Measurements from ENCODE around the gene OPCML.

DNA sequence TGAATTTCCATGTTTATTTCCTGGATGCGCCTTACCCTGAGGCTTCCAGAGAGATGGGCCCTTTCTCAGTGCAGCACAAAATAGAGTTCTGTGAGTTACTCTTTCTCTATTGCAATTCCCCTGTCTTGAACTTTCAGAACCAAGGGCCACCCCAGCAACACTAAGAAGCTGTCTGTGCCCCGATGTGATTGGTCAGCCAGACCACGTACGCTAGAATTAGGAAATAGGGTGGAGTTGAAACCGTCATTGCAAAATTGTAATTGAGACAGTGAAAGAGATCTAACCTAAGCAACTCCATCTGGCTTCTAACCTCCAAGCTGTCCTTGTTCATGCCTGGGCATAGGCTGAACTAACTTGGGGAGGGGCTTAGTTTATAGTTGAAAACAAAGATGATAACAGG lies 981.3 kb downstream of the OPCML start:
- TF ChIP-seq, protein P1, sequence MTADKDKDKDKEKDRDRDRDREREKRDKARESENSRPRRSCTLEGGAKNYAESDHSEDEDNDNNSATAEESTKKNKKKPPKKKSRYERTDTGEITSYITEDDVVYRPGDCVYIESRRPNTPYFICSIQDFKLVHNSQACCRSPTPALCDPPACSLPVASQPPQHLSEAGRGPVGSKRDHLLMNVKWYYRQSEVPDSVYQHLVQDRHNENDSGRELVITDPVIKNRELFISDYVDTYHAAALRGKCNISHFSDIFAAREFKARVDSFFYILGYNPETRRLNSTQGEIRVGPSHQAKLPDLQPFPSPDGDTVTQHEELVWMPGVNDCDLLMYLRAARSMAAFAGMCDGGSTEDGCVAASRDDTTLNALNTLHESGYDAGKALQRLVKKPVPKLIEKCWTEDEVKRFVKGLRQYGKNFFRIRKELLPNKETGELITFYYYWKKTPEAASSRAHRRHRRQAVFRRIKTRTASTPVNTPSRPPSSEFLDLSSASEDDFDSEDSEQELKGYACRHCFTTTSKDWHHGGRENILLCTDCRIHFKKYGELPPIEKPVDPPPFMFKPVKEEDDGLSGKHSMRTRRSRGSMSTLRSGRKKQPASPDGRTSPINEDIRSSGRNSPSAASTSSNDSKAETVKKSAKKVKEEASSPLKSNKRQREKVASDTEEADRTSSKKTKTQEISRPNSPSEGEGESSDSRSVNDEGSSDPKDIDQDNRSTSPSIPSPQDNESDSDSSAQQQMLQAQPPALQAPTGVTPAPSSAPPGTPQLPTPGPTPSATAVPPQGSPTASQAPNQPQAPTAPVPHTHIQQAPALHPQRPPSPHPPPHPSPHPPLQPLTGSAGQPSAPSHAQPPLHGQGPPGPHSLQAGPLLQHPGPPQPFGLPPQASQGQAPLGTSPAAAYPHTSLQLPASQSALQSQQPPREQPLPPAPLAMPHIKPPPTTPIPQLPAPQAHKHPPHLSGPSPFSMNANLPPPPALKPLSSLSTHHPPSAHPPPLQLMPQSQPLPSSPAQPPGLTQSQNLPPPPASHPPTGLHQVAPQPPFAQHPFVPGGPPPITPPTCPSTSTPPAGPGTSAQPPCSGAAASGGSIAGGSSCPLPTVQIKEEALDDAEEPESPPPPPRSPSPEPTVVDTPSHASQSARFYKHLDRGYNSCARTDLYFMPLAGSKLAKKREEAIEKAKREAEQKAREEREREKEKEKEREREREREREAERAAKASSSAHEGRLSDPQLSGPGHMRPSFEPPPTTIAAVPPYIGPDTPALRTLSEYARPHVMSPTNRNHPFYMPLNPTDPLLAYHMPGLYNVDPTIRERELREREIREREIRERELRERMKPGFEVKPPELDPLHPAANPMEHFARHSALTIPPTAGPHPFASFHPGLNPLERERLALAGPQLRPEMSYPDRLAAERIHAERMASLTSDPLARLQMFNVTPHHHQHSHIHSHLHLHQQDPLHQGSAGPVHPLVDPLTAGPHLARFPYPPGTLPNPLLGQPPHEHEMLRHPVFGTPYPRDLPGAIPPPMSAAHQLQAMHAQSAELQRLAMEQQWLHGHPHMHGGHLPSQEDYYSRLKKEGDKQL (CRISPR knock-in tag; IDR thresholded peaks at IDR 0.05; ENCODE audit: low read depth): no peak
- TF ChIP-seq, protein P2, sequence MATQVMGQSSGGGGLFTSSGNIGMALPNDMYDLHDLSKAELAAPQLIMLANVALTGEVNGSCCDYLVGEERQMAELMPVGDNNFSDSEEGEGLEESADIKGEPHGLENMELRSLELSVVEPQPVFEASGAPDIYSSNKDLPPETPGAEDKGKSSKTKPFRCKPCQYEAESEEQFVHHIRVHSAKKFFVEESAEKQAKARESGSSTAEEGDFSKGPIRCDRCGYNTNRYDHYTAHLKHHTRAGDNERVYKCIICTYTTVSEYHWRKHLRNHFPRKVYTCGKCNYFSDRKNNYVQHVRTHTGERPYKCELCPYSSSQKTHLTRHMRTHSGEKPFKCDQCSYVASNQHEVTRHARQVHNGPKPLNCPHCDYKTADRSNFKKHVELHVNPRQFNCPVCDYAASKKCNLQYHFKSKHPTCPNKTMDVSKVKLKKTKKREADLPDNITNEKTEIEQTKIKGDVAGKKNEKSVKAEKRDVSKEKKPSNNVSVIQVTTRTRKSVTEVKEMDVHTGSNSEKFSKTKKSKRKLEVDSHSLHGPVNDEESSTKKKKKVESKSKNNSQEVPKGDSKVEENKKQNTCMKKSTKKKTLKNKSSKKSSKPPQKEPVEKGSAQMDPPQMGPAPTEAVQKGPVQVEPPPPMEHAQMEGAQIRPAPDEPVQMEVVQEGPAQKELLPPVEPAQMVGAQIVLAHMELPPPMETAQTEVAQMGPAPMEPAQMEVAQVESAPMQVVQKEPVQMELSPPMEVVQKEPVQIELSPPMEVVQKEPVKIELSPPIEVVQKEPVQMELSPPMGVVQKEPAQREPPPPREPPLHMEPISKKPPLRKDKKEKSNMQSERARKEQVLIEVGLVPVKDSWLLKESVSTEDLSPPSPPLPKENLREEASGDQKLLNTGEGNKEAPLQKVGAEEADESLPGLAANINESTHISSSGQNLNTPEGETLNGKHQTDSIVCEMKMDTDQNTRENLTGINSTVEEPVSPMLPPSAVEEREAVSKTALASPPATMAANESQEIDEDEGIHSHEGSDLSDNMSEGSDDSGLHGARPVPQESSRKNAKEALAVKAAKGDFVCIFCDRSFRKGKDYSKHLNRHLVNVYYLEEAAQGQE (IDR thresholded peaks at IDR 0.05; ENCODE audit: borderline replicate concordance in 1 of 2, low read depth in 1 of 2, low read length in 2 of 2): no peak
- TF ChIP-seq EZH2 (conservative IDR thresholded peaks at IDR 0.05; ENCODE audit: low read depth, low read length) (no peak), POLR2AphosphoS5 (IDR thresholded peaks at IDR 0.05; ENCODE audit: low read depth, low read length) (no peak), KAT2B (IDR thresholded peaks at IDR 0.05; ENCODE audit: borderline replicate concordance, low read depth, low read length) (no peak), KLF12 (CRISPR knock-in tag; IDR thresholded peaks at IDR 0.05; ENCODE audit: borderline replicate concordance) (no peak), TAF1 (CRISPR knock-in tag; IDR thresholded peaks at IDR 0.05) (no peak)

All from HepG2 (cell line).